H1 (cell line): ENCODE data around the gene GPM6B. TPM values are rescaled to one million over a fixed set of nuclear protein-coding genes. Genes with fewer than 3 reads are reported as not detected.

Source experiments
- CTCF ChIA-PET: fragments of 300-600 bp; sonication (Branson Sonifier 250); formaldehyde crosslinking; loops from one replicate; lab custom pipeline; 2021; ENCODE audit not compliant: partially characterized antibody; lab: Charles Lee
- POLR2A ChIA-PET: fragments of 300-600 bp; sonication (Branson Sonifier 250); formaldehyde crosslinking; loops from one replicate; lab custom pipeline; 2021; ENCODE audit warnings: inconsistent platforms; ENCODE audit not compliant: partially characterized antibody; lab: Charles Lee
- DNase-seq, 2 experiments: peaks; one replicate each; pipeline versions ENCODE4 v3.0.0 to v3.0.0-alpha.2; 2010 to 2022; ENCODE audit warnings: low spot score in 2 of 2, low read depth in 1 of 2, mixed read lengths in 1 of 2
- FAIRE-seq: peaks from 2 replicates; lab custom pipeline; 2011; peaks lifted over from hg19 to GRCh38; lab: Jason Lieb, UNC
- H2AFZ ChIP-seq: 2 replicates; pipeline ENCODE4 v1.8.1; 2012; ENCODE audit warnings: low read length, inconsistent platforms
- H2AK5ac ChIP-seq: 2 replicates; pipeline ENCODE4 v1.6.1; 2013; ENCODE audit warnings: low read depth, low read length
- H2BK120ac ChIP-seq: replicated peaks from 2 replicates; pipeline ENCODE3; 2013; ENCODE audit warnings: low read depth, low read length, inconsistent platforms
- H2BK12ac ChIP-seq: 2 replicates; pipeline ENCODE4 v1.6.1; 2013; ENCODE audit warnings: low read depth, low read length
- H2BK15ac ChIP-seq: 2 replicates; pipeline ENCODE4 v1.6.1; 2013; ENCODE audit warnings: low read length
- H2BK20ac ChIP-seq: 2 replicates; pipeline ENCODE4 v1.6.1; 2013; ENCODE audit warnings: low read length
- H2BK5ac ChIP-seq: 2 replicates; pipeline ENCODE4 v1.6.1; 2013; ENCODE audit warnings: low read depth, low read length
- H3K14ac ChIP-seq: 2 replicates; pipeline ENCODE4 v1.6.1; 2013; ENCODE audit warnings: inconsistent platforms; ENCODE audit not compliant: insufficient read length
- H3K18ac ChIP-seq: 2 replicates; pipeline ENCODE4 v1.6.1; 2013; ENCODE audit warnings: low read length; ENCODE audit errors: extremely low read depth
- H3K23ac ChIP-seq: 2 replicates; pipeline ENCODE4 v1.6.1; 2013; ENCODE audit warnings: inconsistent platforms; ENCODE audit not compliant: insufficient read length
- H3K23me2 ChIP-seq: 2 replicates; pipeline ENCODE4 v1.6.1; 2013; ENCODE audit warnings: low read depth, low read length
- H3K27ac ChIP-seq: 2 replicates; pipeline ENCODE4 v1.6.1; 2011; ENCODE audit warnings: low read depth, low read length, inconsistent platforms
- H3K27me3 ChIP-seq, 4 experiments: replicated peaks in 1 of 4; 1 replicate in 1 of 4; 2 replicates in 3 of 4; pipeline versions ENCODE4 v1.6.1 to v1.8.1; 2011 to 2013; ENCODE audit warnings: low read length in 3 of 4, mild to moderate bottlenecking in 3 of 4, inconsistent platforms in 2 of 4, mixed read lengths in 2 of 4, moderate library complexity in 1 of 4; ENCODE audit not compliant: control insufficient read depth in 3 of 4, insufficient read depth in 3 of 4; ENCODE audit errors: extremely low read depth in 1 of 4
- H3K36me3 ChIP-seq, 4 experiments: 2 replicates each; pipeline versions ENCODE4 v1.6.1 to v1.8.1; 2011 to 2013; ENCODE audit warnings: mild to moderate bottlenecking in 4 of 4, low read length in 3 of 4, moderate library complexity in 2 of 4, control low read depth in 1 of 4, inconsistent platforms in 1 of 4; ENCODE audit not compliant: insufficient read depth in 4 of 4, control insufficient read depth in 2 of 4
- H3K4ac ChIP-seq: replicated peaks from 2 replicates; pipeline ENCODE3; 2013; ENCODE audit warnings: low read length, low read depth, mixed read lengths, inconsistent platforms; ENCODE audit not compliant: insufficient read length
- H3K4me1 ChIP-seq, 4 experiments: replicated peaks in 1 of 4; 1 replicate in 1 of 4; 2 replicates in 3 of 4; pipeline versions ENCODE4 v1.6.1 to v1.8.1; 2011 to 2013; ENCODE audit warnings: low read length in 3 of 4, inconsistent platforms in 2 of 4, mixed read lengths in 1 of 4; ENCODE audit not compliant: insufficient read depth in 4 of 4, control insufficient read depth in 3 of 4
- H3K4me2 ChIP-seq, 2 experiments: 2 replicates each; pipeline versions ENCODE4 v1.6.1 to v1.8.1; 2011 to 2013; ENCODE audit warnings: low read depth in 2 of 2, low read length in 2 of 2, control low read depth in 1 of 2, inconsistent platforms in 1 of 2, mild to moderate bottlenecking in 1 of 2; ENCODE audit not compliant: insufficient read depth in 1 of 2
- H3K4me3 ChIP-seq, 4 experiments: fragments of 200-600, 300-600 bp in 1 of 4; sonication (generic), shearing (Covaris generic), sonication (Bioruptor Twin) in 1 of 4; 2 replicates each; pipeline versions ENCODE4 v1.5.1 to v1.8.1; 2011 to 2016; ENCODE audit warnings: low read length in 4 of 4, low read depth in 3 of 4, control low read depth in 2 of 4, inconsistent platforms in 2 of 4, mild to moderate bottlenecking in 2 of 4, mixed read lengths in 1 of 4, moderate library complexity in 1 of 4; ENCODE audit not compliant: insufficient read depth in 2 of 4; ENCODE audit errors: extremely low read depth in 1 of 4
- H3K56ac ChIP-seq: replicated peaks from 2 replicates; pipeline ENCODE3; 2013; ENCODE audit warnings: low read depth, mild to moderate bottlenecking, mixed read lengths, low read length, inconsistent platforms; ENCODE audit not compliant: insufficient read length
- H3K79me1 ChIP-seq: 2 replicates; pipeline ENCODE4 v1.6.1; 2013; ENCODE audit warnings: low read depth, low read length, control low read depth
- H3K79me2 ChIP-seq, 2 experiments: 2 replicates each; pipeline versions ENCODE4 v1.6.1 to v1.8.1; 2012 to 2013; ENCODE audit warnings: low read length in 2 of 2, mild to moderate bottlenecking in 2 of 2, inconsistent platforms in 1 of 2; ENCODE audit not compliant: insufficient read depth in 2 of 2, control insufficient read depth in 1 of 2
- H3K9ac ChIP-seq, 4 experiments: replicated peaks in 1 of 4; 1 replicate in 1 of 4; 2 replicates in 3 of 4; pipeline versions ENCODE4 v1.6.1 to v1.8.1; 2011 to 2013; ENCODE audit warnings: low read depth in 3 of 4, low read length in 3 of 4, control low read depth in 2 of 4, mild to moderate bottlenecking in 2 of 4, moderate library complexity in 2 of 4, inconsistent platforms in 1 of 4; ENCODE audit errors: extremely low read depth in 1 of 4
- H3K9me3 ChIP-seq, 2 experiments: 2 replicates each; pipeline versions ENCODE4 v1.6.1 to v1.8.1; 2012 to 2013; ENCODE audit warnings: mild to moderate bottlenecking in 2 of 2, moderate library complexity in 2 of 2, control low read depth in 1 of 2, inconsistent platforms in 1 of 2, low read depth in 1 of 2, low read length in 1 of 2, mixed read lengths in 1 of 2; ENCODE audit not compliant: insufficient read depth in 2 of 2
- H4K20me1 ChIP-seq, 2 experiments: replicated peaks in 1 of 2; 2 replicates each; pipeline versions ENCODE3 to v1.8.1; 2011 to 2013; ENCODE audit warnings: inconsistent platforms in 2 of 2, low read length in 2 of 2, mild to moderate bottlenecking in 1 of 2; ENCODE audit not compliant: insufficient read depth in 2 of 2, control insufficient read depth in 1 of 2
- H4K5ac ChIP-seq: 2 replicates; pipeline ENCODE4 v1.6.1; 2013; ENCODE audit warnings: low read length, low read depth, mixed read lengths, inconsistent platforms; ENCODE audit not compliant: insufficient read length
- H4K8ac ChIP-seq: 2 replicates; pipeline ENCODE4 v1.8.0; 2013; ENCODE audit warnings: mild to moderate bottlenecking, moderate library complexity, low read length, inconsistent platforms; ENCODE audit not compliant: insufficient read depth; ENCODE audit errors: extremely low read depth
- H4K91ac ChIP-seq: replicated peaks from 2 replicates; pipeline ENCODE3; 2013; ENCODE audit warnings: low read length, mixed read lengths, inconsistent platforms; ENCODE audit not compliant: insufficient read length
- EZH2 ChIP-seq: fragments of 200-600 bp; sonication (generic); IDR thresholded peaks from 2 replicates; pipeline ENCODE4 v1.7.1; 2012; ENCODE audit warnings: low read depth, mild to moderate bottlenecking, moderate library complexity, low read length, inconsistent platforms; ENCODE audit not compliant: severe bottlenecking
- HDAC2 ChIP-seq, 2 experiments: fragments of 300-600 bp in 1 of 2; sonication (generic) in 1 of 2; IDR thresholded peaks; 2 replicates each; pipeline ENCODE4 v1.6.1; 2011 to 2012; ENCODE audit warnings: low read depth in 2 of 2, low read length in 2 of 2, mild to moderate bottlenecking in 2 of 2, moderate library complexity in 2 of 2, borderline replicate concordance in 1 of 2, inconsistent platforms in 1 of 2
- HDAC6 ChIP-seq: IDR thresholded peaks from one replicate; pipeline ENCODE4 v1.7.1; 2012; ENCODE audit warnings: low read depth, mild to moderate bottlenecking, inconsistent platforms, low read length, moderate library complexity
- KDM4A ChIP-seq: IDR thresholded peaks from one replicate; pipeline ENCODE4 v1.7.1; 2012; ENCODE audit warnings: low read depth, mild to moderate bottlenecking, moderate library complexity, low read length, inconsistent platforms; ENCODE audit not compliant: severe bottlenecking
- POU5F1 ChIP-seq: IDR thresholded peaks from 2 replicates; pipeline ENCODE4 v1.6.1; 2011; ENCODE audit warnings: low read depth, mild to moderate bottlenecking, low read length, moderate library complexity
- RAD21 ChIP-seq, 2 experiments: IDR thresholded peaks in 1 of 2; conservative IDR thresholded peaks in 1 of 2; 2 replicates each; pipeline ENCODE4 v1.6.1; 2011; ENCODE audit warnings: low read depth in 2 of 2, low read length in 2 of 2, improper control_type of control experiment in 1 of 2, inconsistent platforms in 1 of 2, mild to moderate bottlenecking in 1 of 2, moderate library complexity in 1 of 2
- SP4 ChIP-seq: IDR thresholded peaks from 2 replicates; pipeline ENCODE4 v1.6.1; 2012; ENCODE audit warnings: low read length, inconsistent platforms
- ZNF274 ChIP-seq: IDR thresholded peaks from 2 replicates; pipeline ENCODE4 v1.7.0; 2012; ENCODE audit warnings: low read length, borderline replicate concordance; ENCODE audit errors: extremely low read depth
- WGBS, 2 experiments: shearing (Covaris generic) in 1 of 2; methylation state at CpG; one replicate each; pipeline versions ENCODE4 v1.1.6 to v1.1.7; 2013 to 2015; ENCODE audit warnings: low lambda C conversion rate in 2 of 2, mixed read lengths in 2 of 2, inconsistent platforms in 1 of 2, low coverage in 1 of 2, missing lambda C conversion rate in 1 of 2; ENCODE audit not compliant: insufficient replicate concordance in 2 of 2, insufficient coverage in 1 of 2, insufficient read length in 1 of 2; ENCODE audit errors: extremely low coverage in 1 of 2, missing lambda C conversion rate in 1 of 2; 5-methylcytosine and 5-hydroxymethylcytosine counted together
- polyA plus RNA-seq, 7 experiments: library from polyadenylated mRNA; depleted of rRNA in 3 of 7; stranded (reverse) in 5 of 7; unstranded in 2 of 7; fragments of >200 nt in 5 of 7; fragments of 200-250 nt in 2 of 7; gene quantifications; 1 replicate in 5 of 7; 2 replicates in 1 of 7; 4 replicates in 1 of 7; pipeline versions ENCODE4 v1.2.1 to v1.2.3, GENCODE V29; 2011 to 2013; ENCODE audit warnings: missing spikeins in 2 of 7, mixed read lengths in 2 of 7
- total RNA-seq: library from RNA; stranded (reverse); fragmentation: NEBNext Ultra II Directional; extraction: Animal tissue kit (Norgen Biotek cat#: 25700); gene quantifications from 2 replicates; pipeline ENCODE4 v1.2.1, GENCODE V29; 2021
- TF ChIP-seq, protein P1 (sequence below): IDR thresholded peaks from 2 replicates; pipeline ENCODE4 v1.6.1; 2012; ENCODE audit warnings: inconsistent platforms
- TF ChIP-seq, protein P2 (sequence below): IDR thresholded peaks from 2 replicates; pipeline ENCODE4 v1.6.1; 2012; ENCODE audit warnings: inconsistent platforms

GPM6B gene
- total and polyA plus RNA-seq, 2 of the 8 experiments (the other 6 are each of a cell fraction or from before 2014, with no cell fraction given): 132 to 175 TPM

DNA sequence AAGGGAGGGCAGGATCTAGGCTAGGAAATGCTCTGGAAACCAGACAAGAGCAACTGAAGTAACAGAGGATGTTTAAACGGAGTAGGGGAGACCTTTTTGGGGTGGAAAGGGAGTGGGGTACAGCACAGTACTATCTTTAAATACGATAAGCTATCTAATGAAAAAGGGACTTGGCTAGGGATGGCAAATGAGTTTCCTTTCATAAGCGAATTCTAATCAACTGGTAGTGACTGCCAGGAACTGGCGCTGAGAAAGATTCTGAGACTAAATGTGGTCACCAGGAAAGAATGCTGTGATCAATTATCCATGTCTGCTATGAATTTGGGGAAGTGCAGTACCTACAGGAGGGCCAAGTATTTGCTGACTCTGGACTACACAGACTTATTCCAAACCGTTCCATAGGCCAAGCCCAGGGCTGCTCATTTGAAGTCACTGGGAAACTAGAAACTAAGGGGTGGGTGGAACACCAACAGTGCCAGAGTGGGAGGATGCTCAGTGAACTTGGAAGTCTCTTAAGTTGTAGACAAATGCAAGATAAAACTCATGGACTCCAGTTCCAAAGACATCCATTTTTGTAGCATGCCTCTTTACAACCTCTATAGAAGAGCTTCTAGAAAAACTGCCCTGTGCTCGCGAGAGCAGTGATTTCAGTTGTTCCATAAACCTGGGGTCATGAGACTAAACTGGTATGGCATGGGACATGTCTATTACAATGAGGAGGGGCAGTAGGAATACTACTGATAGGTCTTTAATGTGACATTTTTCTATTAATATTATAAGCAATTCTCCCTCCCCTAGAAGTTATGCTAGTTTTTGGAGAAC is 84.4 kb downstream of the GPM6B start:
- Histone ChIP-seq H3K79me2 (peaks cover 0 to 42% of the 10 kb centered on the region in 2 experiments; a peak in 3 of 4 replicates), H2AK5ac (no peak overlapping the region), H3K23me2 (no peaks in the 10 kb centered on the region), H2BK5ac (no peak overlapping the region), H4K20me1 (no peaks in the 10 kb centered on the region), H3K4me3 (no peak overlapping the region), H3K14ac (no peak overlapping the region), H3K27me3 (no peaks in the 10 kb centered on the region), H2BK120ac (no peak overlapping the region), H4K5ac (no peak overlapping the region), H3K79me1 (0 out of 2 replicates have a peak, but pooled peaks cover 3% of the 10 kb centered on the region), H3K27ac (no peak overlapping the region), H3K18ac (no peak overlapping the region), H3K56ac (no peak overlapping the region), H2AFZ (no peak overlapping the region), H4K91ac (no peak overlapping the region), H3K9me3 (no peaks in the 10 kb centered on the region), H3K36me3 (peaks cover 0 to 17% (median under 1%) of the 10 kb centered on the region in 4 experiments; a peak in 2 of 8 replicates), H2BK20ac (no peak overlapping the region), H2BK15ac (no peak overlapping the region), H3K4ac (no peak overlapping the region), H2BK12ac (no peak overlapping the region), H3K23ac (no peak overlapping the region), H4K8ac (no peak overlapping the region), H3K4me1 (no peaks in the 10 kb centered on the region), H3K9ac (no peak overlapping the region), H3K4me2 (no peak overlapping the region; a peak in 1 of 4 replicates)
- POLR2A ChIA-PET: interaction anchor here (0.6 kb wide), 1 partner anchor 171 kb away, joined by 3 read pairs; no protein-coding TSS in a partner anchor
- CTCF ChIA-PET: interaction anchor here (1.2 kb wide), 1 partner anchor 16 kb away, joined by 3 read pairs; no protein-coding TSS in a partner anchor
- DNase-seq (no peak), FAIRE-seq (no peak)
- 89% methylated on average over 7 of the region's 7 CpGs; no CpG with 5 or more reads in 1 of the 2 experiments for WGBS, 2 experiments
- no peak for TF ChIP-seq KDM4A
- TF ChIP-seq POU5F1: no peak
- TF ChIP-seq, protein P1, sequence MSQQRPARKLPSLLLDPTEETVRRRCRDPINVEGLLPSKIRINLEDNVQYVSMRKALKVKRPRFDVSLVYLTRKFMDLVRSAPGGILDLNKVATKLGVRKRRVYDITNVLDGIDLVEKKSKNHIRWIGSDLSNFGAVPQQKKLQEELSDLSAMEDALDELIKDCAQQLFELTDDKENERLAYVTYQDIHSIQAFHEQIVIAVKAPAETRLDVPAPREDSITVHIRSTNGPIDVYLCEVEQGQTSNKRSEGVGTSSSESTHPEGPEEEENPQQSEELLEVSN: no peak
- TF ChIP-seq SP4: no peak
- TF ChIP-seq HDAC2 (IDR thresholded peaks at IDR 0.05; ENCODE audit: borderline replicate concordance in 1 of 2, low read depth in 2 of 2, low read length in 2 of 2): no peak
- no peak for TF ChIP-seq RAD21 (IDR thresholded peaks at IDR 0.05 in 1 of 2, conservative IDR thresholded peaks at IDR 0.05 in 1 of 2; ENCODE audit: low read depth in 2 of 2, low read length in 2 of 2)
- TF ChIP-seq HDAC6: no peak
- TF ChIP-seq, protein P2, sequence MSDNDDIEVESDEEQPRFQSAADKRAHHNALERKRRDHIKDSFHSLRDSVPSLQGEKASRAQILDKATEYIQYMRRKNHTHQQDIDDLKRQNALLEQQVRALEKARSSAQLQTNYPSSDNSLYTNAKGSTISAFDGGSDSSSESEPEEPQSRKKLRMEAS: no peak
- no peak for TF ChIP-seq ZNF274
- TF ChIP-seq EZH2: no peak
